HepG2 (cell line): ENCODE measurements around the gene NAV2. TPM values are rescaled to one million over a fixed set of nuclear protein-coding genes. Genes with fewer than 3 reads are reported as not detected.

ENCODE experiments used
- ATAC-seq: fragments of 200-7000 bp; cut with Tn5 transposase; 3 replicates; pipeline ENCODE4 v1.9.1; 2020; ENCODE audit warnings: mild to moderate bottlenecking, moderate library complexity
- BruUV-seq: library from RNA; stranded (reverse); fragments of 400-500 nt; replicated peaks from 2 replicates; lab custom pipeline; 2021; lab: Mats Ljungman, UMichigan
- CTCF ChIA-PET: fragments of 300-600 bp; formaldehyde crosslinking; extraction: SDS; loops from one replicate; lab custom pipeline; 2021; ENCODE audit warnings: low total read pairs, inconsistent platforms, low intra/inter-chr PET ratio; lab: Yijun Ruan, JAX
- POLR2A ChIA-PET: fragments of 350-600 bp; sonication (Branson Sonifier 250); formaldehyde crosslinking; loops from one replicate; lab custom pipeline; 2020; ENCODE audit warnings: antibody characterized with exemption, inconsistent platforms; lab: Yijun Ruan, JAX
- DNase-seq: peaks from one replicate; pipeline ENCODE4 v3.0.0-alpha.2; 2015; ENCODE audit warnings: low spot score
- FAIRE-seq: peaks from 3 replicates; lab custom pipeline; 2011; peaks lifted over from hg19 to GRCh38; lab: Jason Lieb, UNC
- H2AFZ ChIP-seq: one replicate; pipeline ENCODE4 v1.6.1; 2011; ENCODE audit warnings: low read length, inconsistent platforms
- H3K27ac ChIP-seq: fragments of 300-600 bp; 3 replicates; pipeline ENCODE4 v1.8.0; 2011; ENCODE audit warnings: mixed run types, mild to moderate bottlenecking, mixed read lengths, low read length, inconsistent platforms; ENCODE audit not compliant: insufficient read depth; ENCODE audit errors: extremely low read length
- H3K27me3 ChIP-seq, 2 experiments: fragments of 200-600 bp in 1 of 2; 2 replicates in 1 of 2; 3 replicates in 1 of 2; pipeline versions ENCODE4 v1.6.0 to v1.8.0; 2011; ENCODE audit warnings: low read length in 2 of 2, mild to moderate bottlenecking in 2 of 2, moderate library complexity in 2 of 2, inconsistent platforms in 1 of 2; ENCODE audit not compliant: insufficient read depth in 2 of 2, control insufficient read depth in 1 of 2
- H3K36me3 ChIP-seq, 2 experiments: fragments of 200-600 bp in 1 of 2; replicated peaks in 1 of 2; 2 replicates in 1 of 2; 3 replicates in 1 of 2; pipeline versions ENCODE4 v1.5.1 to v1.8.0; 2011; ENCODE audit warnings: low read length in 2 of 2, inconsistent platforms in 1 of 2; ENCODE audit not compliant: insufficient read depth in 2 of 2, control insufficient read depth in 1 of 2
- H3K4me1 ChIP-seq: 2 replicates; pipeline ENCODE4 v1.5.1; 2012; ENCODE audit warnings: low read length, inconsistent platforms; ENCODE audit not compliant: insufficient read depth
- H3K4me2 ChIP-seq: 2 replicates; pipeline ENCODE4 v1.6.0; 2011; ENCODE audit warnings: low read depth, low read length, inconsistent platforms
- H3K4me3 ChIP-seq, 3 experiments: fragments of 200-600 bp in 1 of 3; sonication (generic), shearing (Covaris generic) in 1 of 3; replicated peaks in 1 of 3; 2 replicates each; pipeline ENCODE4 v1.5.1; 2011 to 2016; ENCODE audit warnings: low read length in 3 of 3, inconsistent platforms in 2 of 3, low read depth in 2 of 3, mild to moderate bottlenecking in 2 of 3, control low read depth in 1 of 3, mixed read lengths in 1 of 3; ENCODE audit not compliant: insufficient read depth in 1 of 3
- H3K79me2 ChIP-seq: one replicate; pipeline ENCODE4 v1.6.1; 2011; ENCODE audit warnings: low read length, inconsistent platforms; ENCODE audit not compliant: insufficient read depth
- H3K9ac ChIP-seq: 2 replicates; pipeline ENCODE4 v1.6.0; 2011; ENCODE audit warnings: mild to moderate bottlenecking, low read depth, low read length, inconsistent platforms; ENCODE audit not compliant: insufficient read depth
- H3K9me3 ChIP-seq: 2 replicates; pipeline ENCODE4 v1.5.1; 2012; ENCODE audit warnings: mild to moderate bottlenecking, low read length
- H4K20me1 ChIP-seq: 2 replicates; pipeline ENCODE4 v1.6.0; 2011; ENCODE audit warnings: inconsistent platforms, mild to moderate bottlenecking, low read length, moderate library complexity; ENCODE audit not compliant: insufficient read depth
- ADNP ChIP-seq: sonication (generic); formaldehyde crosslinking; IDR thresholded peaks from 2 replicates; pipeline ENCODE4 v1.4.0; 2020; ENCODE audit warnings: missing genetic modification reagents
- ATRX ChIP-seq: sonication (generic); formaldehyde crosslinking; IDR thresholded peaks from 2 replicates; pipeline ENCODE4 v1.4.0; 2020; ENCODE audit warnings: missing genetic modification reagents, borderline replicate concordance
- JUND ChIP-seq: sonication (generic); formaldehyde crosslinking; IDR thresholded peaks from 2 replicates; pipeline ENCODE4 v1.8.0; 2022; ENCODE audit warnings: mild to moderate bottlenecking, missing genetic modification reagents
- KDM5B ChIP-seq: sonication (generic); formaldehyde crosslinking; IDR thresholded peaks from 2 replicates; pipeline ENCODE4 v1.4.0; 2020; ENCODE audit warnings: missing genetic modification reagents, mild to moderate bottlenecking, borderline replicate concordance
- RBM22 ChIP-seq: fragments of 200-400 bp; formaldehyde crosslinking; optimal IDR thresholded peaks from 2 replicates; pipeline ENCODE3; 2017; ENCODE audit warnings: mild to moderate bottlenecking, low read length, moderate library complexity
- RFXANK ChIP-seq: IDR thresholded peaks from 2 replicates; pipeline ENCODE4 v1.6.1; 2016
- SALL1 ChIP-seq: sonication (generic); formaldehyde crosslinking; IDR thresholded peaks from 2 replicates; pipeline ENCODE4 v1.8.0; 2022; ENCODE audit warnings: mild to moderate bottlenecking, missing genetic modification reagents
- ZMAT3 ChIP-seq: sonication (generic); formaldehyde crosslinking; conservative IDR thresholded peaks from 2 replicates; pipeline ENCODE4 v1.7.0; 2021; ENCODE audit warnings: missing genetic modification reagents
- ZNF34 ChIP-seq: sonication (generic); formaldehyde crosslinking; IDR thresholded peaks from 2 replicates; pipeline ENCODE4 v1.4.0; 2020; ENCODE audit warnings: mild to moderate bottlenecking, missing genetic modification reagents, borderline replicate concordance
- ZNF775 ChIP-seq: sonication (generic); formaldehyde crosslinking; IDR thresholded peaks from 2 replicates; pipeline ENCODE4 v1.4.0; 2020; ENCODE audit warnings: missing genetic modification reagents, mild to moderate bottlenecking, moderate library complexity, borderline replicate concordance
- WGBS: methylation state at CpG from one replicate; pipeline ENCODE4 v1.1.6; 2017; ENCODE audit warnings: low lambda C conversion rate; 5-methylcytosine and 5-hydroxymethylcytosine counted together
- in situ Hi-C: cut with HindIII; loops from 2 replicates; pipeline ENCODE4 v1.10.0; 2017; ENCODE audit warnings: low pct_unique_long_range_greater_than_20kb; ENCODE audit not compliant: extremely low pct_ligation_motif_present
- intact Hi-C: fragments of 100-400 bp; cut with micrococcal nuclease; formaldehyde crosslinking; loops from one replicate; pipeline ENCODE4 v1.10.0; 2022; ENCODE audit not compliant: unreplicated experiment
- polyA plus RNA-seq, 8 experiments: library from polyadenylated mRNA; depleted of rRNA in 3 of 8; stranded (reverse) in 7 of 8; unstranded in 1 of 8; fragments of >200 nt; fragmentation: Illumina TruSeq in 4 of 8; extraction: Trizol in 4 of 8; gene quantifications; 2 replicates each; pipeline versions ENCODE4 v1.2.1 to v1.2.3, GENCODE V29; 2011 to 2016; ENCODE audit warnings: low read depth in 4 of 8, missing spikeins in 1 of 8, mixed read lengths in 1 of 8; ENCODE audit not compliant: insufficient read depth in 1 of 8
- total RNA-seq, 5 experiments: library from RNA; depleted of rRNA; stranded (reverse); fragments of >200 nt; fragmentation: Illumina TruSeq; extraction: Trizol; gene quantifications; 2 replicates each; pipeline ENCODE4 v1.2.3, GENCODE V29; 2016; ENCODE audit warnings: low read depth in 1 of 5
- TF ChIP-seq, protein P1 (sequence below): sonication (generic); formaldehyde crosslinking; conservative IDR thresholded peaks from 2 replicates; pipeline ENCODE4 v1.4.0; 2020; ENCODE audit warnings: missing genetic modification reagents

NAV2 gene
- total and polyA plus RNA-seq, 2 of the 13 experiments (the other 11 are each of a cell fraction or from before 2014, with no cell fraction given), result 9.3 to 34.6 TPM

DNA sequence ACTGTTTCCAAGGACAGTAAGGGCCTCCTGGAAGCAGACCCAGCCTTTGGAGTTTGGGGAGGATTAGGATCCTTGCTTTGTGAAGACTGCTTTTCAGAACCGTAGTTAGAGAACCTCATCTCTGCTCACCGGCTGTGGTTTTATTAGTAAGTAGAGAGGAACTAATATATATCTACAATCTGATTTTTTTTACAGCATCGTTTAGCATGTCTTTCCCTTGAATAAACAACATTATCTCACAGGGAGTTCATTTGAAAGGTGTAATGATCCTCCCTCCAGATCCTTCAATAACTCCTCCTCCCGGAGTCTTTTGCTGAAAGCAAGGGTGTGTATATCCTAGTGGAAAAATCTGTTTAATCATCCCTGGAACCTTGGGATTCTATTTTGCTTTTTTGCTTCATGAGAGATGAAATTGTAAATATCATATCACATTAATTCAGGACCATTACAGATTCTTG lies 314.9 kb downstream of the NAV2 start (continued):
- no peak for TF ChIP-seq KDM5B (CRISPR knock-in tag)
- TF ChIP-seq RFXANK (CRISPR knock-in tag), result no peak
- TF ChIP-seq SALL1 (CRISPR knock-in tag), result no peak
- no peak for TF ChIP-seq ZMAT3 (CRISPR knock-in tag)
- no peak for TF ChIP-seq RBM22
- no peak for TF ChIP-seq ADNP (CRISPR knock-in tag)

DNA sequence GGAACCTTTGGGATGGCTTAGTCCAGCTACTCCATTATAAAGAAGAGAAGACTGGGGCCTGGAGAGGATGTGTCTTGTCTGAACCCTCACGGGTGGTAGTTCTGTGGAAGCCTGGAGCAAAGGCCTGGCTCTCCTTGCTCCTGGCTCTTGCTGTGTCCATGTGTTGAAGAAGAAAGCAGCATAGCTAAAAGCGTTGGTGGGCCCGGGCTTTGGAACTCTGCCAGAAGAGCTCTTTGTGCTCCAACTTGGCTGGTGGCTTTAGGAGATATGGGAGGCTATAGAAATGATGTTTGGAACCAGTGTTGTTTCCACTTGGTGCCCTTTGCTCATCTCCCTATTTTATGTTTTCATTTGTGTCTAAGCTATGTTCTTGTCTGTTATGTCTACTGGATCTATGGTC lies 316.6 kb downstream of the NAV2 start:
- Histone ChIP-seq H3K79me2 (peaks cover 96% of the 10 kb centered on the region), H2AFZ (no peak overlapping the region)

More for the DNA sequence above, 316.6 kb downstream of the NAV2 start:
- intact Hi-C loops (no loop called here), in situ Hi-C loops (loop anchor here (5.0 kb wide), 1 partner anchor 77 kb away; no protein-coding TSS in a partner anchor)
- Histone ChIP-seq H3K27ac (no peak overlapping the region), H3K9ac (no peak overlapping the region), H3K27me3 (no peaks in the 10 kb centered on the region), H4K20me1 (no peaks in the 10 kb centered on the region), H3K36me3 (peaks cover 0 to 1% of the 10 kb centered on the region in 2 experiments; a peak in 1 of 5 replicates), H3K4me2 (no peak overlapping the region), H3K9me3 (no peaks in the 10 kb centered on the region), H3K4me1 (peaks cover 99% of the 10 kb centered on the region), H3K4me3 (no peak overlapping the region)
- POLR2A ChIA-PET, result interaction anchor here (0.9 to 1.4 kb wide), 3 partner anchors 16 to 51 kb away, joined by 3 read pairs; no protein-coding TSS in a partner anchor
- FAIRE-seq (no peak), DNase-seq (no peak), ATAC-seq (no peak)
- no TSS peak for BruUV-seq
- WGBS, result 88% methylated on average over 1 of the region's 3 CpGs
- TF ChIP-seq ZNF34 (no peak), ATRX (CRISPR knock-in tag) (no peak), ZNF775 (CRISPR knock-in tag) (no peak), JUND (CRISPR knock-in tag) (no peak)
- TF ChIP-seq, protein P1, sequence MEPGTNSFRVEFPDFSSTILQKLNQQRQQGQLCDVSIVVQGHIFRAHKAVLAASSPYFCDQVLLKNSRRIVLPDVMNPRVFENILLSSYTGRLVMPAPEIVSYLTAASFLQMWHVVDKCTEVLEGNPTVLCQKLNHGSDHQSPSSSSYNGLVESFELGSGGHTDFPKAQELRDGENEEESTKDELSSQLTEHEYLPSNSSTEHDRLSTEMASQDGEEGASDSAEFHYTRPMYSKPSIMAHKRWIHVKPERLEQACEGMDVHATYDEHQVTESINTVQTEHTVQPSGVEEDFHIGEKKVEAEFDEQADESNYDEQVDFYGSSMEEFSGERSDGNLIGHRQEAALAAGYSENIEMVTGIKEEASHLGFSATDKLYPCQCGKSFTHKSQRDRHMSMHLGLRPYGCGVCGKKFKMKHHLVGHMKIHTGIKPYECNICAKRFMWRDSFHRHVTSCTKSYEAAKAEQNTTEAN (CRISPR knock-in tag), result no peak
- CTCF ChIA-PET, result no interaction called here
